Amygdala (tissue), 56 donors: ENCODE results near the gene FAAP24.
"Not testable (repeated sequence)": the region's sequence is repeated elsewhere in the genome, so short reads cannot be mapped to it uniquely, and the experiment has no call there.

Experiments used
- DNase-seq, 56 donors: peaks; one replicate each; lab custom pipeline; 2025; lab: John Stamatoyannopoulos, UW

The FAAP24 gene

DNA sequence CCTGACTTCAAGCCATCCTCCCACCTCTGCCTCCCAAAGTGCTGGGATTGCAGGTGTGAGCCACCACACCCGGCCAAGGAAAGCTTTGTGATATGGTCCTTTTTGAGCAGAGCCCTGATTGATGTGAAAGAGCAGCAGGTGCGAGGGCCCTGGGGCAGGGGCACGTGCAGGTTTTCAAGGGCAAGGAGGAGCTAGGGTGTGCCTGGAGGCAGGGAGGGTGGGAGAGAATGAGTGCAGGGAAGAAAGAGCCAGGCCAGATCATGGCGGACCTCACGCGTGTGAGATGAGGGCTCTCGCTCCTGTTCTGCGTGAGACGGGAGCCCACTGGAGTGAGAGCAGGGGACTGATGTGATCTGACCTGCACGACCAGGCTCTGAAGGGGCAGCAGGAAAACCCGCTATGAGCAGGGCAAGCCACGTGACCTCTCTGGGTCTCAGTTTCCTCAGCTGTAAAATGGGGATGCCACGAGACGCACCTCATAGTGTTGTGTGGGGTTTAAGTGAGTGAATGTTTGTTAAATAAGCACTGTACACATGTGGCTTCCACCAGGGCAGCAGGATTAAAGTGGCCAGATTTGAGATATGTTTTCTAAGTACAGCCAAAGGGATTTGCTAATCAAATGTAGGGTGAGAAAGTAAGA lies 25.8 kb downstream of the FAAP24 start:
- no peak for DNase-seq

DNA sequence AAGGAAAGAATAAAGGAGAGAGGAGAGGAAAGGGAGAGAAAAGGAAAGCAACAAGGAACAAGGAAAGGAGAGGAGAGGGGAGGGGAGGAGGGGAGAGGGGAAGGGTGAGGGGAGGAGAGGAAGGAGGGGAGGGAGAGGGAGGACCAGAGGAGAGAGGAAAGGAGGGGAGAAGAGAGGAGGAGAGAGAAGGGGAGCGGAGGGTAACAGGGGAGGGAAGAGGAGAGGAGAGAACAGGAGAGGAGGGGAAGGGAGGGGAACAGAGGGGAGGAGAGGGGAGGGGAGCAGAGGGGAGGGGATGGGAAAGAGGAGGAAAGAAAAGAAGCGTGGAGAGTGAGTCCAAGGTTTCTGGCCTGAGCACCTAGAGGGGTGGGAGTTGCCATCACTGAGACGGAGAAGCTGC lies 26.7 kb downstream of the FAAP24 start:
- no peak for DNase-seq

DNA sequence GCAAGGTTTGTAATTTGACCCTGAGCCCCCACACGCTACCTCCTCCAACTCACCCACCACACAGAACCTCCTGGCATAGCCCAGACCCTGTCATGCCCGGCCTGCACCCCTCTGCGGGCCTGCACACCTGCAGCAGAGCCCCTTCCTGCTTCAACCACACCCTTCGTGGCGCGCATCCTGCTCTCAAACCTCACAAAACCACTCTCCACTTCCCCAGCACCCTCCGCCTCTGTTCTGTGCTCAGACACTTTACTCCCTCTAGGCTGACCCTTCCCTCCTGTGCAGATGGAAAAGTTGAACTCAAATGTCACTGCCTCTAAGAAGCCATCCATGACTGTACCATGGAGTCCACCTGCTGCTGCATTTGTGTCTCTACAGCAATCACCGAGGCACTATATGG lies 28.5 kb downstream of the FAAP24 start:
- no peak for DNase-seq

DNA sequence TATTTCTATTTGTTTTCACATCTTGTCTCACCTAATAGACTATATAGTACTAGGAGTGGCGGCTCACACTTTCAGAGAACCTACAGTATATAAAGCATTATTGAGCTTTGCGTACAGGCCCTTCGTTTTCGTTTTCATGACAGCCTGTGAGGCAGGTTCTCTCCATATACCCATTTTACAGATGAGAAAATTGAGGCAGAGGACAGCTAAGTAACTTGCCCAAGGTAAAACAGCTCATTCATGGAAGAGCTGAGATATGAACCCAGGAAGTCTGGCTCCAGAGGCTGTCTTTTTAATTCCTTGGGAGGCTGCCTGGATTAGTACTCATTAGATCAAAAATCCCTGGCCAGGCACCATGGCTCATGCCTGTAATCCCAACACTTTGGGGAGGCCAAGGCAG lies 28.9 kb downstream of the FAAP24 start:
- no peak for DNase-seq

DNA sequence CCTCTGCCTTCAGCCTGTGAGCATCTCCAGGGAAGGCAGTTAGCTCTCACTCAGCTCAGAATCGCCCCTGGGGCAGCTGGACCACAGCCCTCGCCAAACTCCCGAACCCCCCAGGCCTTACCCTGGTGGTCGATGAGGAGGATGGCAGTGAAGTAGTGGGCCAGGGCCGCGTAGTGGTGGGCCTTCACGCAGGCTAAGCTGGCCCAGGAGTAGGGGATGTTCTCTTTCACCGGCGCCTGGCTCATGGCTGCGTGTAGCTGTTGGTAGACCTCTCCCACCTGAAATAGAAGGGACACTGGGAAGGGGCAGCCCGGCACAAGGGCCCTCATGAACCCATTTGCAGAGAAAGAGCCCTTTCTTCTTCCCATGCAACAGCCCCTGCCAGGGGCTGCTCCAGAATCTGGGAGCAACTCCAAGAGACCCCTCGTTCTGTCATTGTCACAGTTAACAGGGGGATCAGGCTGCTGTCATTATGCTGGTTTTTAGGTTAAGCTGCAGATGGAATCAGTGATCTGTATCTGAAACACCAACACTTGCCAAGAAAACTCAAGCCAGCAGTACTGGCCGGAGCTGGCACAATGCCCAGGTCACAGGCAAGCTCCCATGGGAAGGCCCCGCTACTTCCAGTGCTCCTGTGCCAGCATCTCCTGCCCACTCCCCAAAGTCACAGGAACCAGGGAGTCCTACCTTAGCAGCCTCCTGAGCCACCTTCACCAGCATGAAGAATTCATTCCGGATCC lies 30.3 kb downstream of the FAAP24 start:
- DNase-seq = peak in 31 of 56 donors; percentile 2 to 51 (median 12)

DNA sequence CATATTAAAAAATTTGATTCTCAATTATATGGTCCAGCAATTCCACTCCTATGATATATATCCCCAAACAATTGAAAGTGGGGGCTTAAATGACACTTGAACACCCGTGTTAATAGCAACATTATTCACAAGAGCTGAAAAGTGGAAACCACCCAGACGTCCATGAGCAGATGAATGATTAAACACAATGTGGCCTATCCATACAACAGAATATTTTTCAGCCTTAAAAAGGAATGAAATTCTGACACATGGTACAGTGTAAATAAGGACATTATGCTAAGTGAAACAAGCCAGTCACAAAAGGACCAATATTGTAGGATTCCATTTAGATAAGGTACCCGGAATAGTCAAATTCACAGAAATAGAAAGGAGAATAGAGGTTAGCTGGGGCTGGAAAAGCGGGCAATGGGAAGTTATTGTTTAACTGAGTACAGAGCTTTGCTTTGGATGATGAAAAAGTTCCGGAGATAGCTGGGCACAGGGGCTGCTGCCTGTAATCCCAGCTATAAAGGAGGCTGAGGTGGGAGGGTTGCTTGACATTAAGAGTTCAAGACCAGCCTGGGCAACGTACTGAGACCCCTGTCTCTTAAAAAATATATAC lies 31.5 kb downstream of the FAAP24 start:
- DNase-seq = not testable (repeated sequence)

DNA sequence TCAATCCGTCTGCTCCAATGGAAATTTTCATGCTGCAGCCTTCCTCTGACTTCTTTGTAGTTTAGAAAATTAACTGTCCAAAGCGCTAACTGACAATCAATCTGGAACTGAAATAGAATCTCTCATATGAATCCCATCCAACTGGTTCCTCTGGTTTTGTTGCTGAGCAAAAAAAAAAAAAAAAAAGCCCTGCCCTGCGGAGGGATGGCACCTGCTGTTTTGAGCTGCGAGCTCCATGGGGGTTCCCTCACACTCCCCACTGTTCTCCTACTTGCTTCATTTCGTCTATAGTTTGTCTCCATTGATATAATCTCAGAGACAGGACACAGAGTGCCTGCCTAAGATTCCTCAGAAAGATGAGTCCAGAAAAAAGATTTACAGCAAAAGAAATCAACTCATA lies 33.4 kb downstream of the FAAP24 start:
- DNase-seq = no peak

DNA sequence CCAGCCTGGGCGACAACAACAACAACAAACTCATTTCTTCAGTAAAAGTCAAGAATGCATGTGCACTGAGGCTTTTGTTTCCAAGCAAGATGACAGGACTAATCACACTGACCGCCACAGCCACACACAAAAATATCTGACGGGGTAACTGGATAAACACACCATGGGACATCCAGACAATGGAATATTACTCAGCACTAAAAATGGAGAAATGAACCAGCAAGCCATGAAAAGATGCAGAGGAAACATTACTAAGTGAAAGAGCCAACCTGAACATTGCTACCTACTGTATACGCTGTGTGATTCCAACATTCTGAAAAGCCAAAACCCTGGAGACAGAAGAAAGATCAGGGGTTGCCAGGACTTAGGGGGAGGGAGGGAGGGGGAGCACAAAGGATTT lies 36.7 kb downstream of the FAAP24 start:
- no peak for DNase-seq

DNA sequence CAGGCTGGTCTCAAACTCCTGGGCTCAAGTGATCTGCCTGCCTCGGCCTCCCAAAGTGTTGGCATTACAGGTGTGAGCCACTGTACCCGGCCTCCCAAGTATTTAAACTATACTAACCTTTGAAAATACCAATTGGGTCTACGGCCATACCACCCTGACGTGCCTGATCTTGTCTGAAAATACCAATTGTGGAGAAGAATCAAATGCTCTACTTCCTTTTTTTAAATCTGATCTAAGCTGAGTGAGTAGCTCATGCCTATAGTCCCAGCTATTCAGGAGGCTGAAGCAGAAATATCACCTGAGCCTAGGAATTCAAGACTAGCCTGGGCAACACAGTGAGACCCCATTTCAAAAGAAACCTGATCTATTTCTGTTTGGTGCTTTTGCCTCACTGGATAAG lies 38.8 kb downstream of the FAAP24 start:
- DNase-seq = not testable (repeated sequence)

DNA sequence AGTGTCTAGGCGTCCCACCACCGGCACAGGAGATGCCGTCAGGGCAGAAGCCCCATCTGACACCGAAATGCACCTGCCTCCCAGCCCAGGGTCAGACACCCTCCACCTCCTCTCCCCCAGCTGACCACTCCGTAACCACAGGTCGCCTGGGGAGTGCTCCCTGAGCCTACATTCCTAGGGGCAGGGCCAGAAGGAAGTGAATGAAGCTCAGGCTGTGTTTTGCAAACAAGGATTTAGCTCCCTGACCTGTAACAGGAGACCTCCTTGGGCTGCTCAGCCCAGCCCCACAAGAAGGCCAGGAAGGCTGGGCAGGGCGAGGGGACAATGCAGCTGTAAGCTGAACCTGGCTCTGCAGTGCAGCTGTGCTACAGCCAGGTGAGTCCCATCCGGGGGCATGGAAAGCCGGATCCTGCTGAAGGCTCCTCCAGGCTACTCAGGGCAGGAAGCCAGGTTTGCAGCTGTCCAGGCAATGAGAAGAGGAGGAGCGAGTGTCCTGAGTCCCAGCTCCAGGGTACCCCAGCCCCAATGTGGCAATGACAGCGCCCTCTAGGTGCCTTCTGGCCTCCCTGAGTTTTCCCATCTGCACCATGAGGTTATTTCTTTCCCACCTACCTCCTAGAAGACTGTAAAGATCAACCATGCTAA lies 50.6 kb downstream of the FAAP24 start:
- no peak for DNase-seq

DNA sequence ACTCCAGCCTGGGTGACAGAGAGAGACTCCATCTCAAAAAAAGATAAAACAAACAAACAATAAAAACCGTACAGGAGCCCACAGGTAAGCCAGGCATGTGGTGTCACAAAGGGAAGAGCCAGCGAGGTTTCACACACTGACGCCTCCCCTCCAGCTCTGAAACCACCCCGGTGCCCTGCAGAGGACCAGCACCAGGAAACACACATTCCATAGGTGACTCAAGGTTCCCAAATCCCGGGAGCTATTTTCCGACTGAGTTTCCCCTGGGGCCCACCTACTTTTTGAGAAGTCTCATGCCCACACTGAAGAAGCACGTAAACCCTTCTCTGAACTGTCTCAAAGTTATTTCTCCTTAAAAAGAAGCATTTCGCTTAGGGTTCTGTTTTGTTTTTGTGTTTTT lies 52.4 kb downstream of the FAAP24 start:
- no peak for DNase-seq

DNA sequence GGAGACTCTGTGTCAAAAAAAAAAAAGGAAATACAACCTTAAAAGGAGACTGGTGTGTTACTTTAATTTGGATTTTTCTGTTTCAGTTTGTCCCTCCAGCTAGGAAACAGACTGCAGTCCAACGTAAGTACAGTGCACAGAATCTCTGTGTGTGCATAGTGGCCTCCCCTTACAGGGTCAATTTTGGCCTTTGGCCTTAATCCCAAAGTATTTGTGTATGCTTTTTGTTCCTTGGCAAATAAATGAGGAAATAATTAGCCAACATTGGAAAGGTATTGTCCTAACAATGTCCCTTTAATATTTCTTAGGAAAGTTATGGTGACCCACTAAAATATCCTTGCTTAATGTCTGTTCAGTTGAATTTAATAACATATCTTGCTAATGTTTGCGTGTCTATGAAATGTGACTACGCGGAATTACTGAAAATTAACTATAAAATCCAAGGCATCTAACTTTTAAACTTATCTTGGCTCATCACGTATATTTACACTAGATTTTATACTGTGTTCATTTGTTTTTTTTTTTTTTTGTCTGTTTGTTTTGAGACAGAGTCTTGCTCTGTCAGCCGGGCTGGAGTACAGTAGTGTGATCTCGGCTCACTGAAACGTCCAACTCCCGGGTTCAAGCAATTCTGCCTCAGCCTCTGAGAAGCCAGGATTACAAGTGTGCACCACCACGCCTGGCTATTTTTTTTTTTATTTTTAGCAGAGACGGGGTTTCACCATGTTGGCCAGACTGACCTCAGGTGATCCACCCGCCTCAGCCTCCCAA lies 53.6 kb downstream of the FAAP24 start:
- DNase-seq = not testable (repeated sequence)

DNA sequence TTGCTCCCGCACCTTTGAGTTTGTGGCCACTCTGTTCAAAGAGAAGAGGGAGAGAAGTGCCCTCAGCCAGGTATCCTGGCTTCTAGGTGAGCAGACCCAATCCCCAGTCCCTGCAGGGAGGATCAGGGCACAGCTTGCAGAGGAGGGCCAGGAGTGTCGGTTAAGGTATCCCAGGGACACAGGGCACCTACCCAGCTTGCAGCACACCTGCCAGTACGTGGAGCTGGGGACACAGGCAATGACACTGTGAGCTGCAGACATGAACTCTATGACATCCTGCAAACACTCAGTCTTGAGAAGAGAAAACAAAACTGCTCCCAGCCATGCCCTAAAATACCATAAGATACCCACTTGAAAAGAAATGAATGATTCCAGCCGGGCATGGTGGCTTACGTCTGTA lies 54.6 kb downstream of the FAAP24 start:
- DNase-seq = not testable (repeated sequence)
